Glutamatergic neuron (in vitro differentiated cells): ENCODE results near the gene DLG2. TPM values are rescaled to one million over a fixed set of nuclear protein-coding genes. Genes with fewer than 3 reads are reported as not detected.

Experiments
- DNase-seq: peaks from one replicate; pipeline ENCODE4 v3.0.0; 2022
- H3K27ac Mint-ChIP-seq: one replicate; pipeline ENCODE4 v1.8.0; 2020; ENCODE audit warnings: mild to moderate bottlenecking, mixed read lengths, inconsistent platforms; ENCODE audit not compliant: unreplicated experiment
- H3K27me3 Mint-ChIP-seq: one replicate; pipeline ENCODE4 v1.8.0; 2020; ENCODE audit warnings: mild to moderate bottlenecking, moderate library complexity, mixed read lengths, inconsistent platforms; ENCODE audit not compliant: unreplicated experiment
- H3K36me3 Mint-ChIP-seq: one replicate; pipeline ENCODE4 v1.8.0; 2020; ENCODE audit warnings: mild to moderate bottlenecking, mixed read lengths, inconsistent platforms; ENCODE audit not compliant: unreplicated experiment
- H3K4me1 Mint-ChIP-seq: one replicate; pipeline ENCODE4 v1.8.0; 2020; ENCODE audit warnings: mild to moderate bottlenecking, low read depth, mixed read lengths, inconsistent platforms; ENCODE audit not compliant: unreplicated experiment
- H3K4me3 Mint-ChIP-seq: one replicate; pipeline ENCODE4 v1.8.0; 2020; ENCODE audit warnings: mild to moderate bottlenecking, mixed read lengths, inconsistent platforms; ENCODE audit not compliant: unreplicated experiment
- H3K9me3 Mint-ChIP-seq: one replicate; pipeline ENCODE4 v1.8.0; 2020; ENCODE audit warnings: mild to moderate bottlenecking, moderate library complexity, mixed read lengths, inconsistent platforms; ENCODE audit not compliant: unreplicated experiment
- CTCF ChIP-seq: fragments of 200-600 bp; sonication (generic); IDR thresholded peaks from one replicate; pipeline ENCODE4 v1.5.0; 2021; ENCODE audit not compliant: partially characterized antibody, unreplicated experiment
- total RNA-seq: library from RNA; stranded (reverse); fragmentation: NEBNext Ultra II Directional; extraction: Animal tissue kit (Norgen Biotek cat#: 25700); gene quantifications from one replicate; pipeline ENCODE4 v1.2.1, GENCODE V29; 2021; ENCODE audit not compliant: unreplicated experiment

Gene DLG2
- total RNA-seq, 1 donor from 2014 or later: 2.9 TPM

DNA sequence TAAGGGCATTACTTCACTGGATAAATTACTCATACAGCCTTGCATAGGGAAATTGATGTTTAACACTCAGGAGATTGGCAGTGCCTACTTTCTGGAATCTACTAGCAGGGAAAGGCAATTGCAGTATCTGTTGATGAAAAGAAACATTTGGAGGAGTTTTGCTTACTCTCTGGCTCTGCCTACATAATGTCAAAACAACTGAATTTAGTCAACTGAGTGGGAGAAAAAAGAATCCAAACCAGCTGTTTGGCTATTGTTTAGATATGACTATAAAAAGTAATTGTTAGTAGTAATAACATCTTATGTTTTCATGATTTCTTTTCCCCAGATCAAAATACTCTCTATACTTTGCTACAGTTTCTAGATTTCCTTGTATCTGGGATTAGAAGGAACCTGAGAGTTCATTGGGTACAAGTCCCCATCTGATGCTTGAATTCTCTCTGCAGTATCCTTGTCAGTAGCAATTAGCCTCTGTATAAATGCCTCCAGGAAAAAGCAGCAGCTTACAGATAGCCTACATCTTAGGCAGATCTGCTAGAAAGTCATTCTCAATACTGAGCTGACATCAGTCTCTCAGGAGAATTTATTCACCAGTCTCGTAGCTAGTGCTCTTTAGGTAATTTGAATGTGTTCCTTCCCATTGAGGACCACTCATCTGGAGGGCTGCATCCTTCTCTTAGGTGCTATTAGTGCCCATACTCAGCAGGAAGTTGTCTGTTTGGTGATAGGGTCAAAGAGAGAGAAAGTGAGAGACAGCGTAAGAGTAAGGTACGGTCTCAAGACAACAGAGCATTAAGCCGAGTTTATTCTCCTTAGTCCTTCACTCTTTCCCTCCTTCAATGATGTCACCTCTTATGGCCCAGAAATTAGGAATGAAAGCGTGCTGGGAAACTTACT, 2155.1 kb downstream of the DLG2 start:
- Mint-ChIP-seq H3K9me3 (no peaks in the 10 kb centered on the region), H3K36me3 (no peaks in the 10 kb centered on the region), H3K4me1 (peaks cover 9% of the 10 kb centered on the region), H3K27ac (peak overlapping the region; percentile 15), H3K27me3 (no peaks in the 10 kb centered on the region), H3K4me3 (no peak overlapping the region)
- no peak for TF ChIP-seq CTCF
- DNase-seq: no peak

DNA sequence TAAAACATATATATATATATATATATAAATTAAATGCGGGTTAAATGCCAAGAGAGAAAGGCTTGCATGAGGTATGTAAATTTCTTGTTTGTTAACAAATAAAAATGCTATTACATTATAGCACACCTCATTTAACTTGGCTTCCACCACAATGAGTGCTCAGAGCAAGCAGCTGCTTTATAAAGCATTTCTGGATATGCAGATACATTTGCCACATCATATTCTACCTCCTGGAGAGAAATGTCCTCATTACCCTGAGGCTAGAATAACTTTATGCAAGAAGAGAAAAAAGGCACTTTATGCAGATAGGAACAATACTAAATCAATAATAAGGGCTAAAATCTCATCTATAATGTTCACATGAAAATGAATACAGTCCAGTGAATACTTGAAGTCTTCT, 2159.3 kb downstream of the DLG2 start:
- Mint-ChIP-seq H3K4me1 (peaks cover 37% of the 10 kb centered on the region), H3K27ac (no peak overlapping the region), H3K9me3 (peaks cover 7% of the 10 kb centered on the region), H3K27me3 (peaks cover 3% of the 10 kb centered on the region), H3K36me3 (no peaks in the 10 kb centered on the region), H3K4me3 (no peak overlapping the region)
- TF ChIP-seq CTCF: no peak
- DNase-seq: no peak

GRCh38 chr11:83464160-83464944, 2162.8 kb downstream of the DLG2 start:
- H3K36me3 Mint-ChIP-seq: no peaks in the 10 kb centered on the region
- peak; percentile 27 for DNase-seq
- H3K9me3 Mint-ChIP-seq: peaks cover 7% of the 10 kb centered on the region
- peak overlapping the region; percentile 65 for H3K4me3 Mint-ChIP-seq
- H3K27me3 Mint-ChIP-seq: peaks cover 3% of the 10 kb centered on the region
- H3K4me1 Mint-ChIP-seq: peaks cover 32% of the 10 kb centered on the region
- no peak for TF ChIP-seq CTCF
- H3K27ac Mint-ChIP-seq: peak overlapping the region; percentile 95

GRCh38 chr11:83459798-83460197, 2167.3 kb downstream of the DLG2 start:
- H3K9me3 Mint-ChIP-seq: peaks cover 9% of the 10 kb centered on the region

More at GRCh38 chr11:83459798-83460197, 2167.3 kb downstream of the DLG2 start:
- no peak for TF ChIP-seq CTCF
- Mint-ChIP-seq H3K36me3 (no peaks in the 10 kb centered on the region), H3K27me3 (peaks cover 3% of the 10 kb centered on the region), H3K4me3 (no peak overlapping the region), H3K4me1 (peaks cover 38% of the 10 kb centered on the region), H3K27ac (no peak overlapping the region)
- no peak for DNase-seq
